ENCODE results near the gene CGREF1.

DNA sequence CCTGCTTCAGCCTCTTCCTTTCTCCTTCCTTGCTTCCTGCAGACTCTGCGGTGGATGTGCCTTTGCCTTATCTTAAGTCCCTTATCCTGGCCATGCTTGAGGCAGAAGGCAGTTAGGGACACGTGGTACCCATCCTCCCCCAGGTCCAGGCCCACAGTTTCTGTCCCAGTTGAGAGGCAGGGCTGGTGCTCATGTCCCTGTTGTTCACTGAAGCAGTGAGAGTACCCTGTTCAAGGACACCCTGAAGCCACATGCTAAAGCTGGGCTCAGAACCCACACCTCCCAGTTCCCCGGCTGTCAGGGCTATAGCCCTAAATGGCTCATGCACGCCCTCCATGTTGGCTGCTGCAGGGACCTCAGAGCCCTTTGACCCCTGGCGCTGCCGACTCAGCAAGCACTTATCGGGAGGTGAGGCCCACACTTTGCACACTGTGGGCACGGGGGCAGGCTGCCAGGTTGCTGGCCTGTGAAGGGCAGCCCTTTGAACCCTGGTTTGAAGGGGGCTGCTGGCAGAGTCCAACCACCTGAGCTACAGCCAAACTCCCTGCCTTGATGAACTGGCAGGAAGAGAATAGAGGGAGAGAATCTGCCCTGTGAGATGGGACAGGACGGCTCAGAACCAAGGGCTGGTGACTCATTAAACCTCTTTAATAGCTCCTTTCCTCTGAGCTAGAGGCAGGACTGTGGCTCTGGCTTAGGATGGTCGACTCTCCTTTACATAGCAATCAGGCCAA is 26.1 kb downstream of the CGREF1 start:
- TF ChIP-seq CTCF (IDR thresholded peaks at IDR 0.05) (no peak), POLR2A (IDR thresholded peaks at IDR 0.05) (no peak)
